RWPE2 (cell line): Measurements from ENCODE around the gene GAS7.

Experiments
- ATAC-seq: fragments of 200-7000 bp; cut with Tn5 transposase; 3 replicates; pipeline ENCODE4 v1.9.1; 2021; ENCODE audit warnings: low read depth
- DNase-seq: peaks from one replicate; pipeline ENCODE4 v3.0.0-alpha.2; 2020; ENCODE audit warnings: low spot score
- H3K27ac ChIP-seq: fragments of 450-650 bp; 2 replicates; pipeline ENCODE4 v1.5.1; 2017; ENCODE audit warnings: mild to moderate bottlenecking; ENCODE audit not compliant: poor library complexity, severe bottlenecking
- H3K27me3 ChIP-seq: fragments of 250-450 bp; sonication (Bioruptor Pico); 2 replicates; pipeline ENCODE4 v1.5.1; 2021; ENCODE audit warnings: mild to moderate bottlenecking, moderate library complexity; ENCODE audit not compliant: insufficient read depth, poor library complexity, severe bottlenecking
- H3K36me3 ChIP-seq: fragments of 250-450 bp; sonication (Bioruptor Pico); 2 replicates; pipeline ENCODE4 v1.5.1; 2020; ENCODE audit warnings: low read depth, mild to moderate bottlenecking, moderate library complexity
- H3K4me1 ChIP-seq: fragments of 250-450 bp; sonication (Bioruptor Pico); 2 replicates; pipeline ENCODE4 v1.5.1; 2021; ENCODE audit warnings: mild to moderate bottlenecking, moderate library complexity; ENCODE audit not compliant: insufficient read depth, poor library complexity, severe bottlenecking
- H3K4me3 ChIP-seq: fragments of 250-450 bp; sonication (Bioruptor Pico); 2 replicates; pipeline ENCODE4 v1.5.1; 2021; ENCODE audit warnings: mild to moderate bottlenecking, moderate library complexity; ENCODE audit not compliant: severe bottlenecking
- H3K9me3 ChIP-seq: fragments of 250-450 bp; sonication (Bioruptor Pico); 2 replicates; pipeline ENCODE4 v1.5.1; 2021; ENCODE audit warnings: mild to moderate bottlenecking, moderate library complexity; ENCODE audit not compliant: severe bottlenecking
- TF ChIP-seq, protein P1 (sequence below): fragments of 450-650 bp; IDR thresholded peaks from one replicate; pipeline ENCODE4 v1.5.1; 2017; ENCODE audit warnings: mild to moderate bottlenecking, moderate library complexity; ENCODE audit not compliant: poor library complexity, severe bottlenecking

The GAS7 gene

DNA sequence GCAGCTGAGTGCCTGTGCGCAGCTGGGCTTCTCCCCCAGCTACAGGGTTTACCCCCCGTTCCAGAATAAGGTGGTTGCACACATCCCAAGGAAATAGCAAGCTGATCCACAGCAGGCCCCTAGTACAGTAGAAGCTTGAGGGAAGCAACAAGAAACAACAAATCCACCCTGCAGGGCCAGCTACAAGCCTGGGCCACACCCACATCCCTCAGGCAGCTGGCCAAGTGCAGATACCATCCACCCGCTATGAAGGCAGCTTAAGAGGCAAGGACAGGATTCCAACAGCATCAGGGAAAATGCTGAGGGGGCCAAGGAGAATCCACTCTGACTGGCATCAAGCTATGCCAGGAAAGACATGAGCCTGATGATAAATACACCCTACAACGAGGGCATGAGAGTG, 226.4 kb downstream of the GAS7 start:
- H3K4me1 ChIP-seq, result no peaks in the 10 kb centered on the region
- H3K27me3 ChIP-seq, result no peaks in the 10 kb centered on the region
- peak; percentile 85 for ATAC-seq
- H3K27ac ChIP-seq, result no peak overlapping the region
- no peak overlapping the region for H3K4me3 ChIP-seq
- peak; percentile 70 for DNase-seq
- no peaks in the 10 kb centered on the region for H3K9me3 ChIP-seq
- TF ChIP-seq, protein P1, sequence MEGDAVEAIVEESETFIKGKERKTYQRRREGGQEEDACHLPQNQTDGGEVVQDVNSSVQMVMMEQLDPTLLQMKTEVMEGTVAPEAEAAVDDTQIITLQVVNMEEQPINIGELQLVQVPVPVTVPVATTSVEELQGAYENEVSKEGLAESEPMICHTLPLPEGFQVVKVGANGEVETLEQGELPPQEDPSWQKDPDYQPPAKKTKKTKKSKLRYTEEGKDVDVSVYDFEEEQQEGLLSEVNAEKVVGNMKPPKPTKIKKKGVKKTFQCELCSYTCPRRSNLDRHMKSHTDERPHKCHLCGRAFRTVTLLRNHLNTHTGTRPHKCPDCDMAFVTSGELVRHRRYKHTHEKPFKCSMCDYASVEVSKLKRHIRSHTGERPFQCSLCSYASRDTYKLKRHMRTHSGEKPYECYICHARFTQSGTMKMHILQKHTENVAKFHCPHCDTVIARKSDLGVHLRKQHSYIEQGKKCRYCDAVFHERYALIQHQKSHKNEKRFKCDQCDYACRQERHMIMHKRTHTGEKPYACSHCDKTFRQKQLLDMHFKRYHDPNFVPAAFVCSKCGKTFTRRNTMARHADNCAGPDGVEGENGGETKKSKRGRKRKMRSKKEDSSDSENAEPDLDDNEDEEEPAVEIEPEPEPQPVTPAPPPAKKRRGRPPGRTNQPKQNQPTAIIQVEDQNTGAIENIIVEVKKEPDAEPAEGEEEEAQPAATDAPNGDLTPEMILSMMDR, result no peak
- H3K36me3 ChIP-seq, result no peaks in the 10 kb centered on the region

DNA sequence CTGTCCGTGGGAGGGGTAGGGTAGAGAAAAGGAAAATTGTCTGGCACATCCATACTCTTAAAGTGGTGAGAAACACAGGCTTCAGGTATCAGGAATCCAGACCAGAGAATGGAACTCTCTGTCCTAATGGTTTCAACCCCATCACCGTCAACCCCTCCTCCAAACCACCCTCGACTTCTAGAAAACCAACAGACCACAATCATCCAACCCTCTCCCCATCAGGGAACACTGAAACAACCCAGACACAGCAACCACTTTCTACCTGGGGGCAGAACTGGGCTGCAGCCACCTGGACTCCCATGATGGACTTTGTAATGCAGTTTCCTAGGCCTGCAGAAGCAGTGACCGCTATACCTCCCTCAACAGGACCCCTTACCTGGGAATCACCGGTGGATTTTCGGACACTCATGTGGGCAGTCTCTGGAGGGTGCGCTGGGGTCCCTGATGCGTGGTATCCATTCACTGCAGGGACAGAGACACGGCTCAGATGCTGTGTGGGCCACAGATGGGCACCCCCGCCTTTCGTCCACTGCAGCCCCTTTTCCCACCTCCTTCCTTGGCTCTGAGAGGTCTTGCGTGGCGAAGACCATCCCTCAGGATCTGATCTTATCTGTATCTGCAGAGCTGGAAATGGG, 229.0 kb downstream of the GAS7 start:
- TF ChIP-seq, protein P1, result no peak
- no peak for ATAC-seq
- Histone ChIP-seq H3K36me3 (no peaks in the 10 kb centered on the region), H3K9me3 (no peaks in the 10 kb centered on the region), H3K4me1 (no peaks in the 10 kb centered on the region), H3K27me3 (no peaks in the 10 kb centered on the region), H3K4me3 (no peak overlapping the region), H3K27ac (no peak overlapping the region)
- no peak for DNase-seq

DNA sequence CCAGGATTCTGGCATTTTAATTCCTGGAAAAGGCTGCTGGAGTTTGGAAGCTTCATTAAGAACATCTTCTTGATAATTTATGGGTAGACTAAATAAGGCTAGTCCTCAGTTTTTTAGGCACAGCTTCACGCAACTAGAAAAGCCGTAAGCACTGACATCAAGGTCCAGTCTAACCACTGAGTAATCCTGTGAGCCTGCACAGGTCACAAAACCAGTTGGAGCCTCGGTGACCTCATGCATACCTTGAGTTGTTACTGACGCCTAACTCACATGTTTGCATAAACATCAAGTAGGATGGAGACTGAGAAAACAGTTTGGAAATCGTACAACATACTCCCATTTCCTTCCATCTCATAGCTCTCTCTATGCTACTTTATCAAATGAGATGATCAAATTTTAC, 229.5 kb downstream of the GAS7 start:
- TF ChIP-seq, protein P1, result no peak
- no peaks in the 10 kb centered on the region for H3K36me3 ChIP-seq
- no peaks in the 10 kb centered on the region for H3K9me3 ChIP-seq
- H3K4me3 ChIP-seq, result no peak overlapping the region
- H3K27me3 ChIP-seq, result no peaks in the 10 kb centered on the region
- H3K27ac ChIP-seq, result no peak overlapping the region
- H3K4me1 ChIP-seq, result no peaks in the 10 kb centered on the region
- DNase-seq (no peak), ATAC-seq (no peak)

DNA sequence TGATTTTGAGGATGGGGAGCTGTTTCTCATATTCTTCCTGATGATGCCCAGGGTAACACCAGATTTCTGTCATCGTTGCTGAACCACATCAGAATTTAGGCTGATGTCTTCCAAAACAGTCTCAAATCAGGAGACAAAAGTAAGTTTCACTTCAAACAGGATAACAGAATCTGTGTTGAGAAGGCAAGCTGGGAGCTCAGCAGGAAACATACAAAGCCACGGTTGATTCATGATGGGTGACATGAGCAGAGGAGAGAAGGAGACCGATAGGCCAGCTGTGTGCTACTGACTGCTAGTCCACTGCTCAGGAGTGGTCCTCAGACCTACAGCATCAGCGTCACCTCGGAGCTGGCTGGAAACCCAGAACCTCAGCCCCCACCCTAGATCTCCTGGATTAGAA, 230.4 kb downstream of the GAS7 start:
- Histone ChIP-seq H3K9me3 (no peaks in the 10 kb centered on the region), H3K27ac (no peak overlapping the region), H3K4me1 (no peaks in the 10 kb centered on the region), H3K36me3 (no peaks in the 10 kb centered on the region), H3K27me3 (no peaks in the 10 kb centered on the region), H3K4me3 (no peak overlapping the region)
- TF ChIP-seq, protein P1, result no peak
- no peak for ATAC-seq
- no peak for DNase-seq

DNA sequence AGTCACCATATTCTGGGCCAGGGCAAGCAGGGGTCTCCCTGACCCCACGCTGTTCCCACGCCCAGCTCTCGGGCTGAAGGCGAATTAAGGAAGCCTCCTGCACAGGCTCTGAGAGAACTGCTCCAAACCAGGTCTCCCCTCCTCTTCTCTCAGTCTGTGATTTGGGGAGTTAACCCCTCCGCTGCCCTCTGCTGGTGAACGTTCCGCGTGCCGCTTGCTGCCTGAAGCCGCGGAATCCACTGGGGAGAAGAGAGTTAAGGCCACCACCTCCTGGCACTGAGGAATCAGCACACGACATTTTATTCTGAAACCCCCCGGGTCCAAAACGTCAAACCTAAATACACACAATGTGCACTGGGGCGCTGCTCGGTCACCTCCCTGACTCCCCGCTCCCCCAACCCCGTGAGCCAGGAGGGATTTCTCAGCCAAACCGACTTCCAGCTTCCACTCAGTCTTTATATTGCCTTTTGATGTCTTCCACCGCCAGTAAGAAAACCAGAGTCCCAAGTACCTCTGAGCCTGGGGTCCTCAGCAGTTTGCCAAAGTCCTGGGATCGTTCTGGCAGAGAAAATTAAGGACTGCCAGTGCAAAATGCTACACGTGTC, 238.9 kb downstream of the GAS7 start:
- TF ChIP-seq, protein P1, result peak; percentile 70
- H3K4me3 ChIP-seq, result no peak overlapping the region
- no peaks in the 10 kb centered on the region for H3K9me3 ChIP-seq
- ATAC-seq (peak; percentile 80), DNase-seq (no peak)
- no peaks in the 10 kb centered on the region for H3K36me3 ChIP-seq
- H3K4me1 ChIP-seq, result no peaks in the 10 kb centered on the region
- peaks cover 7% of the 10 kb centered on the region for H3K27me3 ChIP-seq
- H3K27ac ChIP-seq, result no peak overlapping the region
